GM12865 (cell line): ENCODE data around the gene GLIPR2.

Source experiments
- DNase-seq: peaks from one replicate; pipeline ENCODE4 v3.0.0; 2010; ENCODE audit warnings: low read depth
- H3K4me3 ChIP-seq: 2 replicates; pipeline ENCODE4 v1.5.1; 2011; ENCODE audit warnings: mild to moderate bottlenecking, low read depth, low read length, control low read depth
- TF ChIP-seq, protein P1 (sequence below): IDR thresholded peaks from 2 replicates; pipeline ENCODE4 v1.5.1; 2011; ENCODE audit warnings: low read length, control low read depth, low read depth, inconsistent platforms; ENCODE audit not compliant: insufficient read depth; ENCODE audit errors: missing control alignments

The GLIPR2 gene

GRCh38 chr9:36213387-36213786, 76.9 kb downstream of the GLIPR2 start:
- DNase-seq, result no peak
- H3K4me3 ChIP-seq, result no peak overlapping the region
- TF ChIP-seq, protein P1, sequence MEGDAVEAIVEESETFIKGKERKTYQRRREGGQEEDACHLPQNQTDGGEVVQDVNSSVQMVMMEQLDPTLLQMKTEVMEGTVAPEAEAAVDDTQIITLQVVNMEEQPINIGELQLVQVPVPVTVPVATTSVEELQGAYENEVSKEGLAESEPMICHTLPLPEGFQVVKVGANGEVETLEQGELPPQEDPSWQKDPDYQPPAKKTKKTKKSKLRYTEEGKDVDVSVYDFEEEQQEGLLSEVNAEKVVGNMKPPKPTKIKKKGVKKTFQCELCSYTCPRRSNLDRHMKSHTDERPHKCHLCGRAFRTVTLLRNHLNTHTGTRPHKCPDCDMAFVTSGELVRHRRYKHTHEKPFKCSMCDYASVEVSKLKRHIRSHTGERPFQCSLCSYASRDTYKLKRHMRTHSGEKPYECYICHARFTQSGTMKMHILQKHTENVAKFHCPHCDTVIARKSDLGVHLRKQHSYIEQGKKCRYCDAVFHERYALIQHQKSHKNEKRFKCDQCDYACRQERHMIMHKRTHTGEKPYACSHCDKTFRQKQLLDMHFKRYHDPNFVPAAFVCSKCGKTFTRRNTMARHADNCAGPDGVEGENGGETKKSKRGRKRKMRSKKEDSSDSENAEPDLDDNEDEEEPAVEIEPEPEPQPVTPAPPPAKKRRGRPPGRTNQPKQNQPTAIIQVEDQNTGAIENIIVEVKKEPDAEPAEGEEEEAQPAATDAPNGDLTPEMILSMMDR, result no peak
